ENCODE measurements around the gene YES1. TPM values are rescaled to one million over a fixed set of nuclear protein-coding genes. Genes with fewer than 3 reads are reported as not detected.

YES1 gene
- total and polyA plus RNA-seq, 2 of the 13 experiments (the other 11 are each of a cell fraction or from before 2014, with no cell fraction given), result 17.2 to 70.8 TPM

DNA sequence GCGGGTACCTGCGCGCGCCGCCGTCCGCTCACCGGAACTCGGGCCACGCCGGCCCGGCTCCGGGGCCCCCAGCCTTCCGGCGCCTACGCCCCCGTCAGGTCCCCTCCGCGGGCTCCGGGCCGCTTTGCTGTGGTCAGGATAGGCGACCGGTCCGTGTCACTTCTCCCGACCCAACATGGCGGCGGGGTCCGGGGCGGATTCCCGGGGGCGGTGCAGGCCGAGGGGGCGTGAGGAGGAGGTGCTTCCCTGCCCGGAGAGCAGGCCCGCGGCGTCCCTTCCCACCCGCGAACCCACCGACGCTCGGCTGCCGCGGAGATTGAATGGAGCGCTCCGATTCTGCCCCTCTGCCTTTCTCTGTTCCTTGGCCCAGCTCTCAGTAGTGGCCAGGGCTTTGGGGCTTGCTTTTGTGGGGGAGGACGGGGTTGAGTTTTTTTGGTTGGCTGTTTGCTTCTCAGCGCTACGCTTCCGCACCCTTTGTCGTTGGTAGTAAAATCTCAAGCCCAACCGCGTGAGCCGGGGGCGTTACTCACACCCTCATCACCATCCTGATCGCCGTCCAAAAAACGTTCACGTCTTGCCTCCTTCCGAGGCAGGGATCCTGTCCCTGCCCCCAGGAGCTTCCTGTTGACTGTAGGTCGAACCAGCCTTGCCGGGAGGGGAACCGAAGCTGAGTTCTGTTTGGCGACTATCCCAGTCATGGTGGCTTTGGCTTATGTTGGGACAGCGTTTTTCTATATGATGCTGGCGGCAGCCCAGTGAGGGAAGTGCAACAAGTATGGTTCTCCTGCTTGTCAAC, 532 bp upstream of the YES1 start (continued):
- TF ChIP-seq XBP1 (CRISPR knock-in tag; IDR thresholded peaks at IDR 0.05) (no peak), ZNF7 (CRISPR knock-in tag; IDR thresholded peaks at IDR 0.05) (no peak), PLRG1 (conservative IDR thresholded peaks at IDR 0.05) (no peak), ZSCAN30 (CRISPR knock-in tag; IDR thresholded peaks at IDR 0.05) (no peak), GATAD1 (CRISPR knock-in tag; IDR thresholded peaks at IDR 0.05) (peak; percentile 67), ZFYVE20 (CRISPR knock-in tag; IDR thresholded peaks at IDR 0.05; ENCODE audit: borderline replicate concordance, low read depth) (no peak), FOXK1 (CRISPR knock-in tag; IDR thresholded peaks at IDR 0.05; ENCODE audit: borderline replicate concordance, low read depth) (no peak), SIN3B (IDR thresholded peaks at IDR 0.05; ENCODE audit: low read length) (peak; percentile 35; the same call in 1 of the 2 replicates), ZFX (CRISPR knock-in tag; IDR thresholded peaks at IDR 0.05; ENCODE audit: low read depth) (peak; percentile 57), ZNF570 (CRISPR knock-in tag; IDR thresholded peaks at IDR 0.05; ENCODE audit: borderline replicate concordance) (no peak), STAG1 (CRISPR knock-in tag; IDR thresholded peaks at IDR 0.05) (no peak), XRCC5 (optimal IDR thresholded peaks at IDR 0.05; ENCODE audit: low read length) (peak; percentile 20), KLF9 (CRISPR knock-in tag; IDR thresholded peaks at IDR 0.05; ENCODE audit: low read depth) (no peak; the same call in 1 of the 2 replicates), ZNF772 (CRISPR knock-in tag; IDR thresholded peaks at IDR 0.05) (no peak)
- TF ChIP-seq, protein P1, sequence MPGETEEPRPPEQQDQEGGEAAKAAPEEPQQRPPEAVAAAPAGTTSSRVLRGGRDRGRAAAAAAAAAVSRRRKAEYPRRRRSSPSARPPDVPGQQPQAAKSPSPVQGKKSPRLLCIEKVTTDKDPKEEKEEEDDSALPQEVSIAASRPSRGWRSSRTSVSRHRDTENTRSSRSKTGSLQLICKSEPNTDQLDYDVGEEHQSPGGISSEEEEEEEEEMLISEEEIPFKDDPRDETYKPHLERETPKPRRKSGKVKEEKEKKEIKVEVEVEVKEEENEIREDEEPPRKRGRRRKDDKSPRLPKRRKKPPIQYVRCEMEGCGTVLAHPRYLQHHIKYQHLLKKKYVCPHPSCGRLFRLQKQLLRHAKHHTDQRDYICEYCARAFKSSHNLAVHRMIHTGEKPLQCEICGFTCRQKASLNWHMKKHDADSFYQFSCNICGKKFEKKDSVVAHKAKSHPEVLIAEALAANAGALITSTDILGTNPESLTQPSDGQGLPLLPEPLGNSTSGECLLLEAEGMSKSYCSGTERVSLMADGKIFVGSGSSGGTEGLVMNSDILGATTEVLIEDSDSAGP (CRISPR knock-in tag; IDR thresholded peaks at IDR 0.05; ENCODE audit: borderline replicate concordance), result no peak; the same call in none of the 2 replicates
- TF ChIP-seq, protein P2, sequence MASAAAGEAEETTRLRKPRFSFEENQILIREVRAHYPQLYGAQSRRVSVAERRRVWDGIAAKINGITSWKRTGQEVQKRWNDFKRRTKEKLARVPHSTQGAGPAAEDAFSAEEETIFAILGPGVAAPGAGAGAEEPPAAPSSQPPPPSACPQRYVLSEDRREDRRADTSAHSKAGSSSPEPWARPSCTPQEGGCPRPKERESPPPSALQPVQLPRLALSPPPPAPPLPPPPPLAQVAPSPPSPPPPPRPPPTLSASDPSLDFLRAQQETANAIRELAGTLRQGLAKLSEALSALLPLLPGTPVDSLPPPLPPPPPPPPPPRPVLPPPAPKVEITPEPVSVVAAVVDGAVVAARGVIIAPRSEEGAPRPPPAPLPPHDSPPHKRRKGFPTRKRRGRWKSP (CRISPR knock-in tag; IDR thresholded peaks at IDR 0.05), result no peak
- TF ChIP-seq, protein P3, sequence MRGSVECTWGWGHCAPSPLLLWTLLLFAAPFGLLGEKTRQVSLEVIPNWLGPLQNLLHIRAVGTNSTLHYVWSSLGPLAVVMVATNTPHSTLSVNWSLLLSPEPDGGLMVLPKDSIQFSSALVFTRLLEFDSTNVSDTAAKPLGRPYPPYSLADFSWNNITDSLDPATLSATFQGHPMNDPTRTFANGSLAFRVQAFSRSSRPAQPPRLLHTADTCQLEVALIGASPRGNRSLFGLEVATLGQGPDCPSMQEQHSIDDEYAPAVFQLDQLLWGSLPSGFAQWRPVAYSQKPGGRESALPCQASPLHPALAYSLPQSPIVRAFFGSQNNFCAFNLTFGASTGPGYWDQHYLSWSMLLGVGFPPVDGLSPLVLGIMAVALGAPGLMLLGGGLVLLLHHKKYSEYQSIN (CRISPR knock-in tag; IDR thresholded peaks at IDR 0.05; ENCODE audit: borderline replicate concordance), result no peak
- TF ChIP-seq, protein P4, sequence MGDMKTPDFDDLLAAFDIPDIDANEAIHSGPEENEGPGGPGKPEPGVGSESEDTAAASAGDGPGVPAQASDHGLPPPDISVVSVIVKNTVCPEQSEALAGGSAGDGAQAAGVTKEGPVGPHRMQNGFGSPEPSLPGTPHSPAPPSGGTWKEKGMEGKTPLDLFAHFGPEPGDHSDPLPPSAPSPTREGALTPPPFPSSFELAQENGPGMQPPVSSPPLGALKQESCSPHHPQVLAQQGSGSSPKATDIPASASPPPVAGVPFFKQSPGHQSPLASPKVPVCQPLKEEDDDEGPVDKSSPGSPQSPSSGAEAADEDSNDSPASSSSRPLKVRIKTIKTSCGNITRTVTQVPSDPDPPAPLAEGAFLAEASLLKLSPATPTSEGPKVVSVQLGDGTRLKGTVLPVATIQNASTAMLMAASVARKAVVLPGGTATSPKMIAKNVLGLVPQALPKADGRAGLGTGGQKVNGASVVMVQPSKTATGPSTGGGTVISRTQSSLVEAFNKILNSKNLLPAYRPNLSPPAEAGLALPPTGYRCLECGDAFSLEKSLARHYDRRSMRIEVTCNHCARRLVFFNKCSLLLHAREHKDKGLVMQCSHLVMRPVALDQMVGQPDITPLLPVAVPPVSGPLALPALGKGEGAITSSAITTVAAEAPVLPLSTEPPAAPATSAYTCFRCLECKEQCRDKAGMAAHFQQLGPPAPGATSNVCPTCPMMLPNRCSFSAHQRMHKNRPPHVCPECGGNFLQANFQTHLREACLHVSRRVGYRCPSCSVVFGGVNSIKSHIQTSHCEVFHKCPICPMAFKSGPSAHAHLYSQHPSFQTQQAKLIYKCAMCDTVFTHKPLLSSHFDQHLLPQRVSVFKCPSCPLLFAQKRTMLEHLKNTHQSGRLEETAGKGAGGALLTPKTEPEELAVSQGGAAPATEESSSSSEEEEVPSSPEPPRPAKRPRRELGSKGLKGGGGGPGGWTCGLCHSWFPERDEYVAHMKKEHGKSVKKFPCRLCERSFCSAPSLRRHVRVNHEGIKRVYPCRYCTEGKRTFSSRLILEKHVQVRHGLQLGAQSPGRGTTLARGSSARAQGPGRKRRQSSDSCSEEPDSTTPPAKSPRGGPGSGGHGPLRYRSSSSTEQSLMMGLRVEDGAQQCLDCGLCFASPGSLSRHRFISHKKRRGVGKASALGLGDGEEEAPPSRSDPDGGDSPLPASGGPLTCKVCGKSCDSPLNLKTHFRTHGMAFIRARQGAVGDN (CRISPR knock-in tag; IDR thresholded peaks at IDR 0.05), result peak; percentile 81
- TF ChIP-seq, protein P5, sequence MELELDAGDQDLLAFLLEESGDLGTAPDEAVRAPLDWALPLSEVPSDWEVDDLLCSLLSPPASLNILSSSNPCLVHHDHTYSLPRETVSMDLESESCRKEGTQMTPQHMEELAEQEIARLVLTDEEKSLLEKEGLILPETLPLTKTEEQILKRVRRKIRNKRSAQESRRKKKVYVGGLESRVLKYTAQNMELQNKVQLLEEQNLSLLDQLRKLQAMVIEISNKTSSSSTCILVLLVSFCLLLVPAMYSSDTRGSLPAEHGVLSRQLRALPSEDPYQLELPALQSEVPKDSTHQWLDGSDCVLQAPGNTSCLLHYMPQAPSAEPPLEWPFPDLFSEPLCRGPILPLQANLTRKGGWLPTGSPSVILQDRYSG (CRISPR knock-in tag; IDR thresholded peaks at IDR 0.05), result peak; percentile 17; the same call in 1 of the 2 replicates

Data from HepG2 (cell line).